Stimulated activated CD8-positive, alpha-beta memory T cell treated with anti-CD3 and anti-CD28 coated beads, Interleukin-15, amount 100 ng/mL, for 4 hours (primary cell): Measurements from ENCODE around the gene PCDHB6.
"Not testable (repeated sequence)": the region's sequence is repeated elsewhere in the genome, so short reads cannot be mapped to it uniquely, and the experiment has no call there.

ENCODE experiments used
- DNase-seq, 2 donors: peaks; one replicate each; pipeline ENCODE4 v3.0.0-alpha.2; 2020; ENCODE audit warnings: low read depth in 2 of 2

Gene PCDHB6

GRCh38 chr5:141149812-141150211, at the start of gene PCDHB6:
Gene PCDHB6 (plus strand): TSS chr5:141150057. CDS start chr5:141150258, 201 bp downstream.
- no peak for DNase-seq

DNA sequence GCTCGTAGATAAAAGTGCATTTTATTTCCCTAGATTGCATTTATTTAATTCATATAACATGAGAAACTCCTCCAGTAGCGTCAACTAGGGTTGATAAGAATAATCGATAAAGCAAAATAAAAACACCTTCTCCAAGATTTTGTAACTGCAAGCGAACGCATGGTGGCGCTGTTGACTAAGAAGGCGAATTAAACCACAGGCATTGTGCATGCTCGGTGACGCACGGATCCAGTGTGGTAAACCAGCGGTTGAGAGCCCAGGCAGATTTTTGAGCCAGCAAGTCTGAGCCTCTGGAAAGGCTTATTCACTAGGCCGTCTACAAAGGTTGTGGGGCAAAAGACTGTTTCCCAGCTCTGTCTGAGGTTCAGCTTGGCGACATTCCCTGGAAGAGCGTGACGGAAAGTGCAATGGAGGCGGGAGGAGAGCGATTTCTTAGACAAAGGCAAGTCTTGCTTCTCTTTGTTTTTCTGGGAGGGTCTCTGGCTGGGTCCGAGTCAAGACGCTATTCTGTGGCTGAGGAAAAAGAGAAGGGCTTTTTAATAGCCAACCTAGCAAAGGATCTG, 49.5 kb upstream of the PCDHB6 start, which contains the start of gene PCDHB3:
Gene PCDHB3, plus strand, starts transcription at position 231 of the 563 bp plus-strand sequence. Its CDS starts 177 bp downstream, at position 408.
- DNase-seq = no peak

- DNase-seq = no peak
Measured at GRCh38 chr5:141101059-141101458, 48.8 kb upstream of the PCDHB6 start.

GRCh38 chr5:141102070-141102469, 47.8 kb upstream of the PCDHB6 start:
- DNase-seq = not testable (repeated sequence)

- not testable (repeated sequence) for DNase-seq
Measured at GRCh38 chr5:141102471-141102870, 47.4 kb upstream of the PCDHB6 start.

DNA sequence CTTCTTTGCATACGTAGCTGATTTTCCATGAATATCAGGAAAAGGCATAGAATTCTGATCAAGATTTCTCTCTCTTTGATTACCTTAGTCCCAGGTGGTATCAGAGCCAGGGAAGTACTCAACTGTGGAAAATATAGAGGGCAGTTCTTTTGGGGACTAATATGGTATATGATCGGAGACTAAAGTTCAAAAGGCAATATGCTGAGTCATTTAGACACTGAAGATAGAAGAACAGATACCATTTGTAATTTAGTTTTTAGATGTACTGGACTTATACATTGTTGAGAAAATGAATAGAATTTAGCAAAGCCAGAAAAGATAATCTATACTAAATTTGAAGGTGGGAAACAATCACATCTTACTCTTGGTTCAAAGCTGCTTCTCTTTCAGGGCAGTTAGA, 44.5 kb upstream of the PCDHB6 start:
- no peak for DNase-seq

- DNase-seq = no peak
Measured at GRCh38 chr5:141119250-141119649, 30.6 kb upstream of the PCDHB6 start.

GRCh38 chr5:141121563-141121962, 28.3 kb upstream of the PCDHB6 start, which contains the start of gene PCDHB4:
Gene PCDHB4 (plus strand): TSS chr5:141121818. CDS start chr5:141121999, 181 bp downstream.
- DNase-seq = no peak

DNA sequence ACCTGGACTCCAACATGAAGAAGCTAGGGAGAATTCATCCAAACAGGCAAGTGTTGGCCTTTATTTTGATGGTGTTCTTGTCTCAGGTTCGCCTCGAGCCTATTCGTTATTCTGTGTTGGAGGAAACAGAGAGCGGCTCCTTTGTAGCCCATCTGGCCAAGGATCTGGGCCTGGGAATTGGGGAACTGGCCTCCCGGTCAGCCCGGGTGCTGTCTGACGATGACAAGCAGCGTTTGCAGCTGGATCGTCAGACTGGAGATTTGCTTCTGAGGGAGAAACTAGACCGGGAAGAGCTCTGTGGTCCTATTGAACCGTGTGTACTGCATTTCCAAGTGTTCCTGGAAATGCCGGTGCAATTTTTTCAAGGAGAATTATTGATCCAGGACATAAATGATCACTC, 27.9 kb upstream of the PCDHB6 start:
- no peak for DNase-seq

GRCh38 chr5:141123396-141124135, 26.3 kb upstream of the PCDHB6 start:
- DNase-seq = not testable (repeated sequence)

- DNase-seq = no peak
Measured at GRCh38 chr5:141127305-141127704, 22.6 kb upstream of the PCDHB6 start.

- no peak for DNase-seq
Measured at GRCh38 chr5:141135030-141135717, 14.7 kb upstream of the PCDHB6 start, which contains the start of gene PCDHB5. Gene PCDHB5 (plus strand): TSS chr5:141135206. CDS start chr5:141135435, 229 bp downstream.

DNA sequence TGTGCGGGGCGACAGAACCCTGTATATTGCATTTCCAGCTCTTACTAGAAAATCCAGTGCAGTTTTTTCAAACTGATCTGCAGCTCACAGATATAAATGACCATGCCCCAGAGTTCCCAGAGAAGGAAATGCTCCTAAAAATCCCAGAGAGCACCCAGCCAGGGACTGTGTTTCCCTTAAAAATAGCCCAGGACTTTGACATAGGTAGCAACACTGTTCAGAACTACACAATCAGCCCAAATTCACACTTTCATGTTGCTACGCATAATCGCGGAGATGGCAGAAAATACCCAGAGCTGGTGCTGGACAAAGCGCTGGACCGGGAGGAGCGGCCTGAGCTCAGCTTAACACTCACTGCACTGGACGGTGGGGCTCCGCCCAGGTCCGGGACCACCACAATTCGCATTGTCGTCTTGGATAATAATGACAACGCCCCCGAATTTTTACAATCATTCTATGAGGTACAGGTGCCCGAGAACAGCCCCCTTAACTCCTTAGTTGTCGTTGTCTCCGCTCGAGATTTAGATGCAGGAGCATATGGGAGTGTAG, 14.1 kb upstream of the PCDHB6 start:
- no peak for DNase-seq

GRCh38 chr5:141137346-141137745, 12.5 kb upstream of the PCDHB6 start:
- not testable (repeated sequence) for DNase-seq

DNA sequence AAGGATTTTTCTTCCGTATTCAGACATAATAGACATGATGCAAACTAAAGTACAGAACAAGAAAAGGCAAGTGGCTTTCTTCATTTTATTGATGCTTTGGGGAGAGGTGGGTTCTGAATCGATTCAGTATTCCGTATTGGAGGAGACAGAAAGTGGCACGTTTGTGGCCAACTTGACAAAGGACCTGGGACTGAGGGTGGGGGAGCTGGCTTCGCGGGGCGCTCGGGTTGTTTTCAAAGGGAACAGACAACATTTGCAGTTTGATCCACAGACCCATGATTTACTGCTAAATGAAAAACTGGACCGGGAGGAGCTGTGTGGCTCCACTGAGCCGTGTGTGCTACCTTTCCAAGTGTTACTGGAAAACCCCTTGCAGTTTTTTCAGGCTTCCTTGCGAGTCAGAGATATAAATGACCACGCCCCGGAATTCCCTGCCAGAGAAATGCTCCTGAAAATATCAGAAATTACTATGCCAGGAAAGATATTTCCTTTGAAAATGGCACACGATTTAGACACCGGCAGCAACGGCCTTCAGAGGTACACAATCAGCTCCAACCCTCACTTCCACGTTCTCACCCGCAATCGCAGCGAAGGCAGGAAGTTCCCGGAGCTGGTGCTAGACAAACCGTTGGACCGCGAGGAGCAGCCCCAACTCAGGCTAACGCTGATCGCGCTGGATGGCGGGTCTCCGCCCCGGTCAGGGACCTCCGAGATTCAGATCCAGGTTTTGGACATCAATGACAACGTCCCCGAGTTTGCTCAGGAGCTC, 551 bp downstream of the PCDHB6 start:
- DNase-seq = no peak

GRCh38 chr5:141150993-141151325, 1.1 kb downstream of the PCDHB6 start:
- no peak for DNase-seq

DNA sequence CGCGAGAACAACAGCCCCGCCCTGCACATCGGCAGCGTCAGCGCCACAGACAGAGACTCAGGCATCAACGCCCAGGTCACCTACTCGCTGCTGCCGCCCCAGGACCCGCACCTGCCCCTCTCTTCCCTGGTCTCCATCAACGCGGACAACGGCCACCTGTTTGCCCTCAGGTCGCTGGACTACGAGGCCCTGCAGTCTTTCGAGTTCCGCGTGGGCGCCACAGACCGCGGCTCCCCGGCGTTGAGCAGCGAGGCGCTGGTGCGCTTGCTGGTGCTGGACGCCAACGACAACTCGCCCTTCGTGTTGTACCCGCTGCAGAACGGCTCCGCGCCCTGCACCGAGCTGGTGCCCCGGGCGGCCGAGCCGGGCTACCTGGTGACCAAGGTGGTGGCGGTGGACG, 1.8 kb downstream of the PCDHB6 start:
- not testable (repeated sequence) for DNase-seq

DNA sequence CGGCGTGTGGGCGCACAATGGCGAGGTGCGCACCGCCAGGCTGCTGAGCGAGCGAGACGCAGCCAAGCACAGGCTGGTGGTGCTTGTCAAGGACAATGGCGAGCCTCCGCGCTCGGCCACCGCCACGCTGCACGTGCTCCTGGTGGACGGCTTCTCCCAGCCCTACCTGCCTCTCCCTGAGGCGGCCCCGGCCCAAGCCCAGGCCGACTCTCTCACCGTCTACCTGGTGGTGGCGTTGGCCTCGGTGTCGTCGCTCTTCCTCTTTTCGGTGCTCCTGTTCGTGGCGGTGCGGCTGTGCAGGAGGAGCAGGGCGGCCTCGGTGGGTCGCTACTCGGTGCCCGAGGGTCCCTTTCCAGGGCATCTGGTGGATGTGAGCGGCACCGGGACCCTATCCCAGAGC, 2.2 kb downstream of the PCDHB6 start:
- DNase-seq = not testable (repeated sequence)

- DNase-seq = no peak
Measured at GRCh38 chr5:141155540-141156374, 5.9 kb downstream of the PCDHB6 start.

GRCh38 chr5:141157356-141157755, 7.5 kb downstream of the PCDHB6 start:
- not testable (repeated sequence) for DNase-seq

GRCh38 chr5:141157901-141158300, 8.0 kb downstream of the PCDHB6 start:
- not testable (repeated sequence) for DNase-seq
